ACC112 (cell line): Measurements from ENCODE around the gene DCLK1.
A peak's percentile ranks its signal among the peaks of the same experiment; 100 is the strongest.

ENCODE experiments used
- H2AFZ ChIP-seq: fragments of 200-600 bp; sonication (generic); one replicate; pipeline ENCODE4 v1.6.0; 2017; ENCODE audit warnings: antibody characterized with exemption, low read length; ENCODE audit not compliant: unreplicated experiment
- H3K27ac ChIP-seq: fragments of 200-600 bp; sonication (generic); 2 replicates; pipeline ENCODE4 v1.5.1; 2014; ENCODE audit warnings: low read depth, mild to moderate bottlenecking, antibody characterized with exemption, low read length, moderate library complexity
- H3K27me3 ChIP-seq: fragments of 200-600 bp; sonication (generic); 2 replicates; pipeline ENCODE4 v1.6.1; 2014; ENCODE audit warnings: mild to moderate bottlenecking, antibody characterized with exemption, low read length, moderate library complexity, mixed read lengths; ENCODE audit not compliant: insufficient read depth
- H3K36me3 ChIP-seq: fragments of 200-600 bp; sonication (generic); 2 replicates; pipeline ENCODE4 v1.6.1; 2016; ENCODE audit warnings: mild to moderate bottlenecking, antibody characterized with exemption, low read length, moderate library complexity, mixed read lengths; ENCODE audit not compliant: insufficient read depth
- H3K4me1 ChIP-seq: fragments of 200-600 bp; sonication (generic); one replicate; pipeline ENCODE4 v1.6.1; 2016; ENCODE audit warnings: low read length, mixed read lengths; ENCODE audit not compliant: insufficient read depth, unreplicated experiment, control insufficient read depth
- H3K4me3 ChIP-seq: fragments of 200-600 bp; sonication (generic); 2 replicates; pipeline ENCODE4 v1.5.1; 2014; ENCODE audit warnings: mild to moderate bottlenecking, low read depth, low read length
- H3K79me2 ChIP-seq: fragments of 200-600 bp; sonication (generic); one replicate; pipeline ENCODE4 v1.6.0; 2016; ENCODE audit warnings: low read length; ENCODE audit not compliant: control insufficient read depth, unreplicated experiment, insufficient read depth

Gene DCLK1

GRCh38 chr13:35771898-35772297 lies 359.3 kb downstream of the DCLK1 start:
- H3K27ac ChIP-seq: peak overlapping the region; percentile 55
- H3K36me3 ChIP-seq: no peaks in the 10 kb centered on the region
- H3K79me2 ChIP-seq: no peaks in the 10 kb centered on the region
- no peaks in the 10 kb centered on the region for H3K27me3 ChIP-seq
- H3K4me1 ChIP-seq: peaks cover 36% of the 10 kb centered on the region
- no peak overlapping the region for H3K4me3 ChIP-seq
- peak overlapping the region; percentile 0 for H2AFZ ChIP-seq

GRCh38 chr13:35770756-35771297 lies 360.4 kb downstream of the DCLK1 start:
- Histone ChIP-seq H3K27me3 (no peaks in the 10 kb centered on the region), H3K36me3 (no peaks in the 10 kb centered on the region), H3K79me2 (no peaks in the 10 kb centered on the region), H2AFZ (peak overlapping the region; percentile 7), H3K4me1 (peaks cover 36% of the 10 kb centered on the region), H3K27ac (no peak overlapping the region; the same call in 1 of the 2 replicates), H3K4me3 (no peak overlapping the region)

GRCh38 chr13:35769812-35770211 lies 361.4 kb downstream of the DCLK1 start:
- Histone ChIP-seq H3K36me3 (no peaks in the 10 kb centered on the region), H3K27me3 (no peaks in the 10 kb centered on the region), H2AFZ (peak overlapping the region; percentile 70), H3K79me2 (no peaks in the 10 kb centered on the region), H3K27ac (no peak overlapping the region), H3K4me3 (peak overlapping the region; percentile 17), H3K4me1 (peaks cover 41% of the 10 kb centered on the region)

GRCh38 chr13:35768551-35768950 lies 362.6 kb downstream of the DCLK1 start:
- H3K79me2 ChIP-seq: no peaks in the 10 kb centered on the region
- H3K4me3 ChIP-seq: no peak overlapping the region
- peaks cover 41% of the 10 kb centered on the region for H3K4me1 ChIP-seq
- H3K36me3 ChIP-seq: no peaks in the 10 kb centered on the region
- no peak overlapping the region for H2AFZ ChIP-seq
- H3K27ac ChIP-seq: no peak overlapping the region
- no peaks in the 10 kb centered on the region for H3K27me3 ChIP-seq

- Histone ChIP-seq H3K4me1 (peaks cover 40% of the 10 kb centered on the region), H3K27ac (no peak overlapping the region), H3K79me2 (no peaks in the 10 kb centered on the region), H3K4me3 (no peak overlapping the region), H3K27me3 (no peaks in the 10 kb centered on the region), H2AFZ (no peak overlapping the region), H3K36me3 (no peaks in the 10 kb centered on the region)
Measured at GRCh38 chr13:35768073-35768472, 363.1 kb downstream of the DCLK1 start.

GRCh38 chr13:35767256-35767976 lies 363.8 kb downstream of the DCLK1 start:
- Histone ChIP-seq H3K4me3 (no peak overlapping the region), H3K27ac (no peak overlapping the region), H3K79me2 (no peaks in the 10 kb centered on the region), H3K4me1 (peaks cover 34% of the 10 kb centered on the region), H3K27me3 (no peaks in the 10 kb centered on the region), H2AFZ (no peak overlapping the region), H3K36me3 (no peaks in the 10 kb centered on the region)

- Histone ChIP-seq H3K27me3 (no peaks in the 10 kb centered on the region), H3K4me1 (peaks cover 27% of the 10 kb centered on the region), H2AFZ (no peak overlapping the region), H3K36me3 (no peaks in the 10 kb centered on the region), H3K27ac (no peak overlapping the region), H3K79me2 (no peaks in the 10 kb centered on the region), H3K4me3 (no peak overlapping the region)
Measured at GRCh38 chr13:35766663-35767062, 364.5 kb downstream of the DCLK1 start.

- Histone ChIP-seq H3K4me1 (peaks cover 20% of the 10 kb centered on the region), H3K4me3 (no peak overlapping the region), H3K27ac (no peak overlapping the region), H3K27me3 (no peaks in the 10 kb centered on the region), H3K36me3 (no peaks in the 10 kb centered on the region), H3K79me2 (no peaks in the 10 kb centered on the region), H2AFZ (no peak overlapping the region)
Measured at GRCh38 chr13:35765941-35766340, 365.2 kb downstream of the DCLK1 start.

GRCh38 chr13:35765366-35765765 lies 365.8 kb downstream of the DCLK1 start:
- Histone ChIP-seq H3K27ac (no peak overlapping the region), H3K79me2 (no peaks in the 10 kb centered on the region), H2AFZ (peak overlapping the region; percentile 32), H3K4me1 (peaks cover 17% of the 10 kb centered on the region), H3K4me3 (no peak overlapping the region), H3K36me3 (no peaks in the 10 kb centered on the region), H3K27me3 (no peaks in the 10 kb centered on the region)

GRCh38 chr13:35764326-35765015 lies 366.7 kb downstream of the DCLK1 start:
- Histone ChIP-seq H2AFZ (no peak overlapping the region), H3K27ac (no peak overlapping the region)

GRCh38 chr13:35763782-35764123 lies 367.4 kb downstream of the DCLK1 start:
- no peak overlapping the region for H3K27ac ChIP-seq

More at GRCh38 chr13:35764326-35765015, 366.7 kb downstream of the DCLK1 start:
- Histone ChIP-seq H3K4me3 (no peak overlapping the region), H3K4me1 (peaks cover 11% of the 10 kb centered on the region), H3K79me2 (no peaks in the 10 kb centered on the region), H3K27me3 (no peaks in the 10 kb centered on the region), H3K36me3 (no peaks in the 10 kb centered on the region)

More at GRCh38 chr13:35763782-35764123, 367.4 kb downstream of the DCLK1 start:
- Histone ChIP-seq H3K4me3 (no peak overlapping the region), H3K4me1 (peaks cover 5% of the 10 kb centered on the region), H2AFZ (no peak overlapping the region), H3K79me2 (no peaks in the 10 kb centered on the region), H3K27me3 (no peaks in the 10 kb centered on the region; the same call in 1 of the 2 replicates), H3K36me3 (no peaks in the 10 kb centered on the region)
